Astrocyte of the hippocampus (primary cell): Measurements from ENCODE around the gene BOLA2.
"Not testable (repeated sequence)": the region's sequence is repeated elsewhere in the genome, so short reads cannot be mapped to it uniquely, and the experiment has no call there.

ENCODE experiments used
- DNase-seq: peaks from one replicate; pipeline ENCODE4 v3.0.0; 2011; ENCODE audit warnings: low read depth, low spot score

BOLA2 gene

DNA sequence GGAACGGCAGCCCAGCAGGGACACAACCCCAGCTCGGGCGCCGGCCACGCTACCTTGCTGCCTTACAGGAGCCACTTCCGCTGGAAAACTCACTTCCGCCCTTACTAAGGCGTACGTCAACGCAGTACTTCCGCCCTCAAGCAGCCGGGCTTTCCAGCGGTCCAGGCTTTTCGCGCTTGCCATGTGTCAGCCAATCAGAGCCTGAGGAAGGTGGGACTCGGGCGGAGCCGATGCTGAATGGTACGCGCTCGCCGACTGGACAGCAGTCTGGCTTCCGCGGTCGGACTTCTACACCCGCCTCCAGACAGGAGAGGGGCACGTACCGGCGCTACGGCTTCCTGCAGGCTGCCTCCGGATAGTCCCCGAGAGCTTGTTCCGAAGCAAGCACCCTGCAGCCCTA lies at the start of gene BOLA2, which contains the start of gene SLX1B:
TSS of gene BOLA2 (minus strand) at position 83 of the 400 bp plus-strand sequence. CDS start 98 bp downstream, outside the sequence.
TSS of gene SLX1B (plus strand) at position 265 of the 400 bp plus-strand sequence.
- DNase-seq: not testable (repeated sequence)

DNA sequence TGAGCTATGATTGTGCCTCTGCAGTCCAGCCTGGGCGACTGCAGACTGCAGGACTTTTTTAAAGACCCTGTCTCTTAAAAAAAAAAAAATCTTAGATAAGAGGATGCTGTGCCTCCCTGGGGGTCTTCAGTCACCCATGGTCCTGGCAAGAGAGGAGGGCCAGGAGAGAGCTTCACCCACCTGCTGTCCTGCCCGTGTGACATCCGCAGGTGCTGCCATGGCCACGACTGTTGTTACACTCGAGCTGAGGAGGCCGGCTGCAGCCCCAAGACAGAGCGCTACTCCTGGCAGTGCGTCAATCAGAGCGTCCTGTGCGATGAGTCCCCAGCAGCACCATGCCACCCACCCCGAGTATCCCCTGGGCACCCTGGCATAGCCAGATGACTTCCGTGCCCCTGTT lies 28.1 kb upstream of the BOLA2 start:
- DNase-seq: not testable (repeated sequence)

GRCh38 chr16:29472065-29472464 lies 17.9 kb upstream of the BOLA2 start:
- not testable (repeated sequence) for DNase-seq

- DNase-seq: not testable (repeated sequence)
These were observed 15.5 kb upstream of the BOLA2 start for GRCh38 chr16:29469660-29470059.

GRCh38 chr16:29467654-29468366 lies 13.7 kb upstream of the BOLA2 start:
- DNase-seq: not testable (repeated sequence)

- not testable (repeated sequence) for DNase-seq
These were observed 12.8 kb upstream of the BOLA2 start for GRCh38 chr16:29466904-29467303.

DNA sequence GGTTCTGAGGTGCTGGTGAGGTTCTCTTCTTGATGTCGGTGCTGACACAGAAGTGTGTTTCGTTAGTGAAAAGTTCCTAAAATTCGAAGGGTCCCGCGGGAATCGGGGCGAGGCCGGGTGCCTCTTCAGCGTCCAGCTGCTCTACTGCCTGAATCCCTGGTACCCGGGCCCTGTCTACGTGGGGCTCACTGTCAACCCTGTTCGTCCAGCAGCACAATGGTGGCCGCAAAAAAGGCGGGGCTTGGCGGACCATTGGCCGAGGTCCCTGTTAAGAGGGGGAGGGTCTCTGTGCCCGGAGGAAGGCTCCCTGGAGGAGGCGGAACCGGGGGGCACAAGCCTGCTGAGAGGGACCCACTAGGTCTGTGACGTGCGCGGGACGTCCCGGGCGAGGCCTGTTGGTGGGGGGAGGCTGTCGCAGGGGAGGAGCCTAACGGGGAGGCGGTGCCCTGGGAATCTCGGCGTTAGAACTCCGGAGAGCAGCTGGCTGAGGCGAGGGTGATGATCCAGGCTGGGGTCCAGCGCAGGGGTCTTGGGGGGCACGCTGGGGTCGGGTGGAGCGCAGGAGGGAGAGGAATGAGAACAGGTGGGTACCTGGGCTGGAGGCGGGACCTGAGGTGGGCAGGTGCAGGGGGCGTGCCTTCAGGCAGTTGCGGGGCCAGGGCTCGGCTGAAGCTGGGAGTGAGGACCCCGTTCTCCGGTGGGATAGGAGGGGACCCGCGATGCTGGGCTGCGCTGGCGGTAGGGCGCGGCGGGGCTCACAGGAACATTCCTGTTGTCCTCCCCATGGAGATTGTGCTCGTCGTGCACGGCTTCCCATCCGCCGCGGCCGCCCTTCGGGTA lies 12.1 kb upstream of the BOLA2 start:
- not testable (repeated sequence) for DNase-seq

DNA sequence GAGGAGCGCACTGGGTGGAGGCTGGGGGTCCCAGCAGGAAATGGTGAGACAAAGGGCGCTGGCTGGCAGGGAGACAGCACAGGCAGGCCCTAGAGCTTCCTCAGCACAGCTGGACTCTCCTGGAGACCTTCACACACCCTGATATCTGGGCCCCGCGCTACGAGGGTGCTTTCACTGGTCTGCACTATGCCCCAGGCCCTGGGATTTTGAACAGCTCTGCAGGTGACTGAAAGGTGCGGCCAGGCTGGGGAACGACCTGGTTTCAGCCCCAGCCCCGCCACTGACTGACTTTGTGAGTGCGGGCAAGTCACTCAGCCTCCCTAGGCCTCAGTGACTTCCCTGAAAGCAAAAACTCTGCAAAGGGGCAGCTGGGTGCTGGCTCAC lies 6.5 kb upstream of the BOLA2 start:
- not testable (repeated sequence) for DNase-seq

- not testable (repeated sequence) for DNase-seq
These were observed 5.8 kb upstream of the BOLA2 start, which contains the start of gene SULT1A4 for GRCh38 chr16:29459706-29460646. Gene SULT1A4 (plus strand): TSS chr16:29459913. CDS start chr16:29461386, 1,473 bp downstream.

- DNase-seq: not testable (repeated sequence)
These were observed 3.5 kb upstream of the BOLA2 start for GRCh38 chr16:29457660-29458059.

DNA sequence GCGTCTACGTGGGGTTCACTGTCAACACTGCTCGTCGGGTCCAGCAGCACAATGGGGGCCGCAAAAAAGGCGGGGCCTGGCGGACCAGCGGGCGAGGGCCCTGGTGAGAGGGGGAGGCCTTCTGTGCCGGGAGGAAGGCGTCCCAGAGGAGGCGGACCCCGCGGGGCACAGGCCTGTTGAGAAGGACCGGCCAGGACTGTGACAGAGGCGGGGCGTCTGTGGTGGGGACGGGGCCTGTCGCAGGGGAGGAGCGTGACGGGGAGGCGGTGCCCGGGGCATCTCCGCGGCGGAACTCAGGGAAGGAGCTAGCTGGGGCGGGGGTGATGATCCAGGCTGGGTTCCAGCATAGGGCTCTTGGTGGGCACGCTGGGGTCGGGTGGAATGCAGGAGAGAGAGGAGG lies 677 bp upstream of the BOLA2 start:
- not testable (repeated sequence) for DNase-seq

GRCh38 chr16:29453754-29454153 lies 397 bp downstream of the BOLA2 start:
- DNase-seq: not testable (repeated sequence)

GRCh38 chr16:29425390-29425789 lies 28.8 kb downstream of the BOLA2 start:
- not testable (repeated sequence) for DNase-seq

GRCh38 chr16:29423587-29423986 lies 30.6 kb downstream of the BOLA2 start:
- DNase-seq: not testable (repeated sequence)

GRCh38 chr16:29405249-29405648 lies 48.9 kb downstream of the BOLA2 start:
- peak; percentile 52 for DNase-seq
